IMR-90 (cell line): ENCODE data around the gene FRMD6. TPM values are rescaled to one million over a fixed set of nuclear protein-coding genes. Genes with fewer than 3 reads are reported as not detected.

ENCODE experiments used
- ATAC-seq: fragments of 200-7000 bp; cut with Tn5 transposase; 2 replicates; pipeline ENCODE4 v1.9.1; 2020; ENCODE audit warnings: low read depth, mild to moderate bottlenecking, moderate library complexity
- BruUV-seq: library from RNA; stranded (reverse); fragments of 400-500 nt; replicated peaks from 2 replicates; lab custom pipeline; 2021; lab: Mats Ljungman, UMichigan
- CTCF ChIA-PET: fragments of 300-600 bp; formaldehyde crosslinking; extraction: SDS; loops from one replicate; lab custom pipeline; 2021; ENCODE audit warnings: antibody characterized with exemption; lab: Yijun Ruan, JAX
- POLR2A ChIA-PET: fragments of 300-600 bp; sonication (Branson Sonifier 250); formaldehyde crosslinking; loops from one replicate; lab custom pipeline; 2022; ENCODE audit warnings: antibody characterized with exemption; ENCODE audit not compliant: unreplicated experiment; lab: Charles Lee
- DNase-seq: peaks from one replicate; pipeline ENCODE4 v3.0.0; 2013
- H2AFZ ChIP-seq: replicated peaks from 2 replicates; pipeline ENCODE3; 2013; ENCODE audit warnings: low read length, mild to moderate bottlenecking; ENCODE audit not compliant: poor library complexity
- H2AK5ac ChIP-seq: 2 replicates; pipeline ENCODE4 v1.6.1; 2013; ENCODE audit warnings: low read depth, low read length, inconsistent platforms
- H2AK9ac ChIP-seq: replicated peaks from 2 replicates; pipeline ENCODE3; 2013; ENCODE audit warnings: mild to moderate bottlenecking, low read depth, low read length, moderate library complexity; ENCODE audit not compliant: poor library complexity
- H2BK120ac ChIP-seq: 2 replicates; pipeline ENCODE4 v1.6.1; 2013; ENCODE audit warnings: low read depth, low read length, inconsistent platforms
- H2BK15ac ChIP-seq: 3 replicates; pipeline ENCODE4 v1.6.1; 2013; ENCODE audit warnings: low read depth, low read length, inconsistent platforms
- H2BK20ac ChIP-seq: 2 replicates; pipeline ENCODE4 v1.6.1; 2013; ENCODE audit warnings: low read depth, mild to moderate bottlenecking, inconsistent platforms, low read length, moderate library complexity
- H2BK5ac ChIP-seq: 2 replicates; pipeline ENCODE4 v1.6.1; 2013; ENCODE audit warnings: mild to moderate bottlenecking, low read depth, low read length, inconsistent platforms; ENCODE audit not compliant: poor library complexity, severe bottlenecking
- H3K14ac ChIP-seq: replicated peaks from 2 replicates; pipeline ENCODE4 v1.6.1; 2013; ENCODE audit warnings: low read depth, low read length, inconsistent platforms
- H3K18ac ChIP-seq: 2 replicates; pipeline ENCODE4 v1.6.1; 2013; ENCODE audit warnings: low read depth, low read length, control low read depth
- H3K23ac ChIP-seq: 2 replicates; pipeline ENCODE4 v1.6.1; 2013; ENCODE audit warnings: low read depth, low read length, inconsistent platforms
- H3K27ac ChIP-seq: 2 replicates; pipeline ENCODE4 v1.5.1; 2013; ENCODE audit warnings: mild to moderate bottlenecking, control low read depth, low read length; ENCODE audit not compliant: insufficient read depth
- H3K27me3 ChIP-seq: 2 replicates; pipeline ENCODE4 v1.6.1; 2013; ENCODE audit warnings: low read length; ENCODE audit not compliant: control insufficient read depth, insufficient read depth
- H3K36me3 ChIP-seq: 2 replicates; pipeline ENCODE4 v1.6.1; 2013; ENCODE audit warnings: low read length, mixed read lengths; ENCODE audit not compliant: control insufficient read depth, insufficient read depth
- H3K4ac ChIP-seq: 2 replicates; pipeline ENCODE4 v1.6.1; 2013; ENCODE audit warnings: low read depth, low read length, inconsistent platforms
- H3K4me1 ChIP-seq: 2 replicates; pipeline ENCODE4 v1.6.1; 2013; ENCODE audit warnings: low read length, mixed read lengths; ENCODE audit not compliant: control insufficient read depth, insufficient read depth
- H3K4me2 ChIP-seq: 2 replicates; pipeline ENCODE4 v1.6.1; 2013; ENCODE audit warnings: low read depth, mild to moderate bottlenecking, control low read depth, low read length, moderate library complexity
- H3K4me3 ChIP-seq: 2 replicates; pipeline ENCODE4 v1.5.1; 2013; ENCODE audit warnings: low read depth, mild to moderate bottlenecking, control low read depth, low read length, moderate library complexity; ENCODE audit not compliant: insufficient read depth
- H3K56ac ChIP-seq: 2 replicates; pipeline ENCODE4 v1.6.1; 2013; ENCODE audit warnings: low read length, inconsistent platforms; ENCODE audit not compliant: insufficient read depth; ENCODE audit errors: extremely low read depth
- H3K79me1 ChIP-seq, 2 experiments: 2 replicates each; pipeline ENCODE4 v1.6.1; 2013; ENCODE audit warnings: low read length in 2 of 2, inconsistent platforms in 1 of 2, low read depth in 1 of 2
- H3K9ac ChIP-seq: 2 replicates; pipeline ENCODE4 v1.6.1; 2013; ENCODE audit warnings: low read depth, low read length, control low read depth
- H3K9me1 ChIP-seq: 2 replicates; pipeline ENCODE4 v1.6.1; 2013; ENCODE audit warnings: low read length, inconsistent platforms; ENCODE audit not compliant: insufficient read depth
- H3K9me3 ChIP-seq: 2 replicates; pipeline ENCODE4 v1.6.1; 2013; ENCODE audit warnings: low read length; ENCODE audit not compliant: control insufficient read depth, insufficient read depth
- H4K20me1 ChIP-seq: 2 replicates; pipeline ENCODE4 v1.6.1; 2013; ENCODE audit warnings: low read length, inconsistent platforms; ENCODE audit not compliant: insufficient read depth
- H4K5ac ChIP-seq: 2 replicates; pipeline ENCODE4 v1.6.1; 2013; ENCODE audit warnings: mild to moderate bottlenecking, low read depth, low read length, control low read depth
- H4K8ac ChIP-seq, 2 experiments: 2 replicates each; pipeline ENCODE4 v1.6.1; 2013; ENCODE audit warnings: low read depth in 2 of 2, low read length in 2 of 2, control low read depth in 1 of 2, inconsistent platforms in 1 of 2
- H4K91ac ChIP-seq: 2 replicates; pipeline ENCODE4 v1.6.1; 2013; ENCODE audit warnings: low read depth, low read length, inconsistent platforms; ENCODE audit not compliant: insufficient read depth
- BHLHE40 ChIP-seq: fragments of 150-350 bp; IDR thresholded peaks from 2 replicates; pipeline ENCODE4 v1.6.1; 2016; ENCODE audit warnings: mild to moderate bottlenecking, low read depth, low read length
- CEBPB ChIP-seq: IDR thresholded peaks from 2 replicates; pipeline ENCODE4 v1.6.1; 2012; ENCODE audit warnings: low read depth, low read length, improper control_type of control experiment
- CHD1 ChIP-seq: IDR thresholded peaks from 2 replicates; pipeline ENCODE4 v1.6.1; 2012; ENCODE audit warnings: low read depth, low read length, improper control_type of control experiment
- FOS ChIP-seq: fragments of 150-350 bp; IDR thresholded peaks from 2 replicates; pipeline ENCODE4 v1.6.1; 2016; ENCODE audit warnings: low read depth, low read length
- MAFK ChIP-seq: IDR thresholded peaks from 2 replicates; pipeline ENCODE4 v1.6.1; 2012; ENCODE audit warnings: low read depth, low read length, improper control_type of control experiment
- MAZ ChIP-seq: IDR thresholded peaks from 2 replicates; pipeline ENCODE4 v1.6.1; 2012; ENCODE audit warnings: low read depth, mild to moderate bottlenecking, low read length, improper control_type of control experiment, moderate library complexity, borderline replicate concordance
- MXI1 ChIP-seq: IDR thresholded peaks from 2 replicates; pipeline ENCODE4 v1.6.1; 2012; ENCODE audit warnings: low read depth, mild to moderate bottlenecking, low read length, moderate library complexity, borderline replicate concordance
- NFE2L2 ChIP-seq: fragments of 150-350 bp; IDR thresholded peaks from 2 replicates; pipeline ENCODE4 v1.6.1; 2016; ENCODE audit warnings: low read depth, mild to moderate bottlenecking, low read length
- POLR2A ChIP-seq: IDR thresholded peaks from 2 replicates; pipeline ENCODE4 v1.6.1; 2012; ENCODE audit warnings: mild to moderate bottlenecking, low read depth, low read length
- RAD21 ChIP-seq: IDR thresholded peaks from 2 replicates; pipeline ENCODE4 v1.6.1; 2012; ENCODE audit warnings: low read length, improper control_type of control experiment
- RCOR1 ChIP-seq: IDR thresholded peaks from 2 replicates; pipeline ENCODE4 v1.6.1; 2012; ENCODE audit warnings: mild to moderate bottlenecking, low read length, improper control_type of control experiment; ENCODE audit not compliant: insufficient replicate concordance
- RFX5 ChIP-seq: IDR thresholded peaks from 2 replicates; pipeline ENCODE4 v1.8.0; 2012; ENCODE audit warnings: low read depth, mild to moderate bottlenecking, low read length, moderate library complexity
- SMC3 ChIP-seq: fragments of 150-350 bp; IDR thresholded peaks from 2 replicates; pipeline ENCODE4 v1.6.1; 2016; ENCODE audit warnings: low read depth, mild to moderate bottlenecking, antibody characterized with exemption, low read length, moderate library complexity
- WGBS, 2 experiments: methylation state at CpG; one replicate each; pipeline versions ENCODE4 v1.1.5 to v1.1.7; 2013; ENCODE audit warnings: missing lambda C conversion rate in 2 of 2; ENCODE audit not compliant: insufficient read length in 1 of 2; ENCODE audit errors: extremely low coverage in 2 of 2; 5-methylcytosine and 5-hydroxymethylcytosine counted together
- dilution Hi-C: fragments of 300-500 bp; cut with HindIII; formaldehyde crosslinking; loops from one replicate; pipeline ENCODE4 v1.14.3; 2018; ENCODE audit warnings: low sequenced_read_pairs; ENCODE audit not compliant: unreplicated experiment
- in situ Hi-C: fragments of 300-500 bp; cut with MboI; formaldehyde crosslinking; loops from 3 replicates; pipeline ENCODE4 v1.14.3; 2019; ENCODE audit warnings: low sequenced_read_pairs, inconsistent platforms, mixed read lengths
- intact Hi-C: fragments of 100-400 bp; cut with micrococcal nuclease; formaldehyde crosslinking; loops from 2 replicates; pipeline ENCODE4 v1.10.0; 2022
- polyA plus RNA-seq, 3 experiments: library from polyadenylated mRNA; depleted of rRNA; stranded (reverse); fragments of >200 nt; gene quantifications; 2 replicates each; pipeline ENCODE4 v1.2.3, GENCODE V29; 2012; ENCODE audit warnings: low replicate concordance in 1 of 3
- total RNA-seq: library from RNA; depleted of rRNA; stranded (reverse); fragments of >200 nt; gene quantifications from 2 replicates; pipeline ENCODE4 v1.2.3, GENCODE V29; 2012
- TF ChIP-seq, protein P1 (sequence below): fragments of 150-350 bp; IDR thresholded peaks from 2 replicates; pipeline ENCODE4 v1.6.1; 2017; ENCODE audit warnings: mild to moderate bottlenecking, antibody characterized with exemption, low read length, low read depth
- TF ChIP-seq, protein P2 (sequence below): fragments of 150-350 bp; IDR thresholded peaks from 2 replicates; pipeline ENCODE4 v1.6.1; 2016; ENCODE audit warnings: low read depth, mild to moderate bottlenecking, low read length, moderate library complexity, borderline replicate concordance
- TF ChIP-seq, protein P3 (sequence below): conservative IDR thresholded peaks from 2 replicates; pipeline ENCODE4 v1.5.1; 2012; ENCODE audit warnings: mild to moderate bottlenecking, low read depth, low read length, improper control_type of control experiment

Gene FRMD6
- total and polyA plus RNA-seq, 2 of the 4 experiments (the other 2 are of a cell fraction), result 243 to 682 TPM

DNA sequence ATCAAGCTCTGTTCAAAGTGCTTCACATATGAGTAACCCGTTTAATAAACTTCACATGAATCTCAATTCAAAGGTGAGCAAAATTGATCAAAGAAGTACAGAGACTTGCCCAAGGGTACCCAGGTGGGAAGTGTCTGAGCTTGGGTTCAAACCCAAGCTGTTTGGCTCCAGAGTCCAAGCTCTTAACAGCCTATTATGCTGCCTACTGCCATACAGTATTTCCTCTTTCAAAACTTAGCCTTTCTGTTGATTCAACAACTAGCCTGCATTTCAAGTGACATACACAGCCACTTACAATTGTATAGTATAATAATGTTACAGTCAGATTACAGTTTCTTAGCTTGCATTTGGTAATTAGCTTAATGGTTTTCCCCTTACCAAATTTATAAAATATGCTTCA lies 29.7 kb downstream of the FRMD6 start:
- Histone ChIP-seq H3K9me1 (peaks cover 28% of the 10 kb centered on the region), H2BK20ac (no peak overlapping the region), H3K79me1 (peaks cover 4 to 54% of the 10 kb centered on the region in 2 experiments; a peak in 3 of 4 replicates), H3K18ac (no peak overlapping the region), H3K4ac (no peak overlapping the region), H3K4me3 (no peak overlapping the region), H3K9me3 (no peaks in the 10 kb centered on the region), H3K9ac (no peak overlapping the region), H3K27ac (no peak overlapping the region), H3K56ac (no peak overlapping the region), H4K8ac (no peak overlapping the region), H3K36me3 (peaks cover 2% of the 10 kb centered on the region; the same call in 1 of the 2 replicates), H4K91ac (no peak overlapping the region), H4K20me1 (peaks cover 87% of the 10 kb centered on the region), H3K14ac (no peak overlapping the region), H3K27me3 (no peaks in the 10 kb centered on the region), H2BK5ac (no peak overlapping the region), H3K4me1 (peaks cover 22% of the 10 kb centered on the region), H2BK15ac (no peak overlapping the region), H3K4me2 (peak overlapping the region; percentile 3; the same call in 1 of the 2 replicates), H2AK5ac (no peak overlapping the region), H2AFZ (no peak overlapping the region), H2AK9ac (no peak overlapping the region), H4K5ac (no peak overlapping the region), H2BK120ac (no peak overlapping the region), H3K23ac (no peak overlapping the region)
- intact Hi-C loops, result no loop called here
- BruUV-seq, result no TSS peak
- TF ChIP-seq MAZ (no peak), MXI1 (no peak), POLR2A (no peak), RFX5 (no peak), SMC3 (no peak), MAFK (no peak), FOS (no peak), NFE2L2 (no peak), CEBPB (no peak), CHD1 (no peak), RCOR1 (no peak), BHLHE40 (no peak), RAD21 (no peak)
- TF ChIP-seq, protein P1, sequence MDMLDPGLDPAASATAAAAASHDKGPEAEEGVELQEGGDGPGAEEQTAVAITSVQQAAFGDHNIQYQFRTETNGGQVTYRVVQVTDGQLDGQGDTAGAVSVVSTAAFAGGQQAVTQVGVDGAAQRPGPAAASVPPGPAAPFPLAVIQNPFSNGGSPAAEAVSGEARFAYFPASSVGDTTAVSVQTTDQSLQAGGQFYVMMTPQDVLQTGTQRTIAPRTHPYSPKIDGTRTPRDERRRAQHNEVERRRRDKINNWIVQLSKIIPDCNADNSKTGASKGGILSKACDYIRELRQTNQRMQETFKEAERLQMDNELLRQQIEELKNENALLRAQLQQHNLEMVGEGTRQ, result no peak
- TF ChIP-seq, protein P2, sequence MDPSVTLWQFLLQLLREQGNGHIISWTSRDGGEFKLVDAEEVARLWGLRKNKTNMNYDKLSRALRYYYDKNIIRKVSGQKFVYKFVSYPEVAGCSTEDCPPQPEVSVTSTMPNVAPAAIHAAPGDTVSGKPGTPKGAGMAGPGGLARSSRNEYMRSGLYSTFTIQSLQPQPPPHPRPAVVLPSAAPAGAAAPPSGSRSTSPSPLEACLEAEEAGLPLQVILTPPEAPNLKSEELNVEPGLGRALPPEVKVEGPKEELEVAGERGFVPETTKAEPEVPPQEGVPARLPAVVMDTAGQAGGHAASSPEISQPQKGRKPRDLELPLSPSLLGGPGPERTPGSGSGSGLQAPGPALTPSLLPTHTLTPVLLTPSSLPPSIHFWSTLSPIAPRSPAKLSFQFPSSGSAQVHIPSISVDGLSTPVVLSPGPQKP, result no peak
- TF ChIP-seq, protein P3, sequence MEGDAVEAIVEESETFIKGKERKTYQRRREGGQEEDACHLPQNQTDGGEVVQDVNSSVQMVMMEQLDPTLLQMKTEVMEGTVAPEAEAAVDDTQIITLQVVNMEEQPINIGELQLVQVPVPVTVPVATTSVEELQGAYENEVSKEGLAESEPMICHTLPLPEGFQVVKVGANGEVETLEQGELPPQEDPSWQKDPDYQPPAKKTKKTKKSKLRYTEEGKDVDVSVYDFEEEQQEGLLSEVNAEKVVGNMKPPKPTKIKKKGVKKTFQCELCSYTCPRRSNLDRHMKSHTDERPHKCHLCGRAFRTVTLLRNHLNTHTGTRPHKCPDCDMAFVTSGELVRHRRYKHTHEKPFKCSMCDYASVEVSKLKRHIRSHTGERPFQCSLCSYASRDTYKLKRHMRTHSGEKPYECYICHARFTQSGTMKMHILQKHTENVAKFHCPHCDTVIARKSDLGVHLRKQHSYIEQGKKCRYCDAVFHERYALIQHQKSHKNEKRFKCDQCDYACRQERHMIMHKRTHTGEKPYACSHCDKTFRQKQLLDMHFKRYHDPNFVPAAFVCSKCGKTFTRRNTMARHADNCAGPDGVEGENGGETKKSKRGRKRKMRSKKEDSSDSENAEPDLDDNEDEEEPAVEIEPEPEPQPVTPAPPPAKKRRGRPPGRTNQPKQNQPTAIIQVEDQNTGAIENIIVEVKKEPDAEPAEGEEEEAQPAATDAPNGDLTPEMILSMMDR, result no peak
- ATAC-seq (no peak), DNase-seq (no peak)
- in situ Hi-C loops, result no loop called here
- dilution Hi-C loops, result no loop called here
- no CpG with 5 or more reads among the region's 1 CpG for WGBS, 2 experiments
- ChIA-PET CTCF (interaction anchor here (1.0 kb wide), 1 partner anchor 398 kb away, joined by 3 read pairs; no protein-coding TSS in a partner anchor), POLR2A (no interaction called here)
